OCI-LY7 (cell line): Measurements from ENCODE around the gene C19orf81.

ENCODE experiments used
- EZH2phosphoT487 ChIP-seq: fragments of 200-600 bp; sonication (generic); IDR thresholded peaks from 2 replicates; pipeline ENCODE4 v1.6.1; 2018; ENCODE audit warnings: low read depth, borderline replicate concordance, mild to moderate bottlenecking, mixed run types, antibody characterized with exemption, low read length, moderate library complexity, mixed read lengths
- TF ChIP-seq, protein P1 (sequence below): fragments of 200-600 bp; sonication (generic); conservative IDR thresholded peaks from 2 replicates; pipeline ENCODE4 v1.5.1; 2014; ENCODE audit warnings: mild to moderate bottlenecking, antibody characterized with exemption, low read length, moderate library complexity, mixed read lengths

DNA sequence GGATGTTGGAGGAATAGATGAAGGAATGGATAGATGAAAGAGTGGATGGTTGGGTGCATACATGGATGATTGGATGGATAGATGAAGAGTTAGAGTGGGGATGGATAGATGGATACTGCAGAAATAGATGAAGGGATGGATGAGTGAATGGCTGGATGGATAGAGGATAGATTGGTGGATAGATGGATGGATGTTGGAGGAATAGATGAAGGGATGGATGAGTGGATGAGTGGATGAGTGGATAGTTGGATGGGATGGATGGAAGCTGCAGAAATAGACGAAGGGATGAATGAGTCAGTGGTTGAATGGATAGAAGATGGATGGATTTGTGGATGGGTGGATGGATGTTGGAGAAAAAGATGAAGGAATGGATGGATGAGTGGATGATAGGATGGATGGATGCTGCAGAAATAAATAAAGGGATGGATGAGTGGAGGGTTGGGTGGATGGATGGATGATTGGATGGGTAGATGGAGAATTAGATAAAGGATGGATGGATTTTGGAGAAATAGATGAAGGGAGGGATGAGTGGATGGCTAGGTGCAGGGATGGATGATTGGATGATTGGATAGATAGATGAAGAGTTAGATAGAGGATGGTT is 4.8 kb upstream of the C19orf81 start:
- TF ChIP-seq, protein P1, sequence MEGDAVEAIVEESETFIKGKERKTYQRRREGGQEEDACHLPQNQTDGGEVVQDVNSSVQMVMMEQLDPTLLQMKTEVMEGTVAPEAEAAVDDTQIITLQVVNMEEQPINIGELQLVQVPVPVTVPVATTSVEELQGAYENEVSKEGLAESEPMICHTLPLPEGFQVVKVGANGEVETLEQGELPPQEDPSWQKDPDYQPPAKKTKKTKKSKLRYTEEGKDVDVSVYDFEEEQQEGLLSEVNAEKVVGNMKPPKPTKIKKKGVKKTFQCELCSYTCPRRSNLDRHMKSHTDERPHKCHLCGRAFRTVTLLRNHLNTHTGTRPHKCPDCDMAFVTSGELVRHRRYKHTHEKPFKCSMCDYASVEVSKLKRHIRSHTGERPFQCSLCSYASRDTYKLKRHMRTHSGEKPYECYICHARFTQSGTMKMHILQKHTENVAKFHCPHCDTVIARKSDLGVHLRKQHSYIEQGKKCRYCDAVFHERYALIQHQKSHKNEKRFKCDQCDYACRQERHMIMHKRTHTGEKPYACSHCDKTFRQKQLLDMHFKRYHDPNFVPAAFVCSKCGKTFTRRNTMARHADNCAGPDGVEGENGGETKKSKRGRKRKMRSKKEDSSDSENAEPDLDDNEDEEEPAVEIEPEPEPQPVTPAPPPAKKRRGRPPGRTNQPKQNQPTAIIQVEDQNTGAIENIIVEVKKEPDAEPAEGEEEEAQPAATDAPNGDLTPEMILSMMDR = no peak
- TF ChIP-seq EZH2phosphoT487 = no peak
